OCI-LY7 (cell line): ENCODE data around the gene LUZP1.

ENCODE experiments used
- CTCF ChIP-seq: fragments of 200-600 bp; sonication (generic); conservative IDR thresholded peaks from 2 replicates; pipeline ENCODE4 v1.5.1; 2014; ENCODE audit warnings: mild to moderate bottlenecking, antibody characterized with exemption, low read length, moderate library complexity, mixed read lengths
- EZH2phosphoT487 ChIP-seq: fragments of 200-600 bp; sonication (generic); IDR thresholded peaks from 2 replicates; pipeline ENCODE4 v1.6.1; 2018; ENCODE audit warnings: low read depth, borderline replicate concordance, mild to moderate bottlenecking, mixed run types, antibody characterized with exemption, low read length, moderate library complexity, mixed read lengths

DNA sequence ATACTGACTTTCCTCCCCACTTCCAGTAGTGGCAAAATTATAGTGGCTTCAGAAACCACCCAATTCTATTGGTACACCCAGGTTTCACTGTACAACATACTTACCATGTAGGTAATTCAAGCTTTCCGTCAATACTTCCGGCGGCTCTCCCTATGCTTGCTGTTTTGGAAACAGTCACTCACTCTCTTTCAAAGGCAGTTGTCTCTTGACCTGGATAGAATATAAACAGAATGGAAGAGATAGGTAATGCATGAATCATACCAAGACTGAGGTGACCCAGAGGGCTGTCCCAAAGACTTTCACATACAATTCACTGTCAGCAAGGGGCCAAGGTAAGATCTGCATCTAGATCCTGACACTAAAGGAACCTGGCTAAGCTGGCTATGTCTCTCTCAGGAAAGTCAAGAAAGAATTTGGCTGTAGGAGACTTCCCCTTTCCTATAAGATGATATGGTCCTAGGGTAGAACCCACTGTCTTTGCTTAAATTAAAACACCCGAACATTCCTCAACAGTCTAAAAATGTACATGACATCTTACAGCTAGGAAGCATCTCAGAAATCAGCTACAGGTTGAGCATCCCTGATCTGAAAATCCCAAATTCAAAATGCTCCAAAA lies 59.6 kb downstream of the LUZP1 start:
- TF ChIP-seq CTCF (no peak), EZH2phosphoT487 (no peak)
